Neutrophil (primary cell): ENCODE data around the gene RIMBP3B.
"Not testable (repeated sequence)": the region's sequence is repeated elsewhere in the genome, so short reads cannot be mapped to it uniquely, and the experiment has no call there.

ENCODE experiments used
- H3K27ac ChIP-seq: fragments of 200-600 bp; sonication (generic); 2 replicates; pipeline ENCODE4 v1.5.1; 2016; ENCODE audit warnings: mild to moderate bottlenecking, moderate library complexity
- H3K27me3 ChIP-seq: fragments of 200-600 bp; sonication (generic); 2 replicates; pipeline ENCODE4 v1.6.0; 2016; ENCODE audit warnings: mild to moderate bottlenecking
- H3K36me3 ChIP-seq: fragments of 200-600 bp; sonication (generic); 2 replicates; pipeline ENCODE4 v1.5.1; 2017
- H3K4me1 ChIP-seq, 2 experiments: fragments of 200-600 bp in 1 of 2; sonication (generic) in 1 of 2; 1 replicate in 1 of 2; 2 replicates in 1 of 2; pipeline versions ENCODE4 v1.5.1 to v1.6.1; 2013 to 2016; ENCODE audit warnings: low read depth in 1 of 2, low read length in 1 of 2, mild to moderate bottlenecking in 1 of 2, moderate library complexity in 1 of 2; ENCODE audit not compliant: control insufficient read depth in 1 of 2, insufficient read depth in 1 of 2
- H3K4me3 ChIP-seq, 2 experiments: fragments of 200-600 bp in 1 of 2; sonication (generic) in 1 of 2; 1 replicate in 1 of 2; 2 replicates in 1 of 2; pipeline ENCODE4 v1.5.1; 2013 to 2016; ENCODE audit warnings: low read depth in 1 of 2, low read length in 1 of 2, mild to moderate bottlenecking in 1 of 2, moderate library complexity in 1 of 2
- H3K9me3 ChIP-seq: fragments of 200-600 bp; sonication (generic); 2 replicates; pipeline ENCODE4 v1.5.1; 2016

The RIMBP3B gene

GRCh38 chr22:21435998-21436810 is 52.7 kb downstream of the RIMBP3B start:
- H3K27ac ChIP-seq, H3K4me3 ChIP-seq, H3K9me3 ChIP-seq, H3K36me3 ChIP-seq, H3K4me1 ChIP-seq, H3K27me3 ChIP-seq: not testable (repeated sequence)

GRCh38 chr22:21438013-21438412 is 54.5 kb downstream of the RIMBP3B start:
- not testable (repeated sequence) for H3K4me3 ChIP-seq, H3K27ac ChIP-seq, H3K4me1 ChIP-seq, H3K9me3 ChIP-seq, H3K36me3 ChIP-seq, H3K27me3 ChIP-seq
